Ramos (cell line): ENCODE data around the gene FICD.

Experiments used
- in situ Hi-C: fragments of 300-500 bp; cut with MboI; formaldehyde crosslinking; loops from one replicate; pipeline ENCODE4 v1.14.3; 2022; ENCODE audit warnings: low sequenced_read_pairs; ENCODE audit not compliant: unreplicated experiment

FICD gene

GRCh38 chr12:108562348-108563135, 47.5 kb downstream of the FICD start, which contains the start of gene ISCU:
TSS of gene ISCU (plus strand) at chr12:108562596. CDS start at chr12:108562623, 27 bp downstream.
- in situ Hi-C loops: loop anchor here (10.0 kb wide), 1 partner anchor 532 kb away; the partner anchor contains the start of genes ALKBH2 and UNG

DNA sequence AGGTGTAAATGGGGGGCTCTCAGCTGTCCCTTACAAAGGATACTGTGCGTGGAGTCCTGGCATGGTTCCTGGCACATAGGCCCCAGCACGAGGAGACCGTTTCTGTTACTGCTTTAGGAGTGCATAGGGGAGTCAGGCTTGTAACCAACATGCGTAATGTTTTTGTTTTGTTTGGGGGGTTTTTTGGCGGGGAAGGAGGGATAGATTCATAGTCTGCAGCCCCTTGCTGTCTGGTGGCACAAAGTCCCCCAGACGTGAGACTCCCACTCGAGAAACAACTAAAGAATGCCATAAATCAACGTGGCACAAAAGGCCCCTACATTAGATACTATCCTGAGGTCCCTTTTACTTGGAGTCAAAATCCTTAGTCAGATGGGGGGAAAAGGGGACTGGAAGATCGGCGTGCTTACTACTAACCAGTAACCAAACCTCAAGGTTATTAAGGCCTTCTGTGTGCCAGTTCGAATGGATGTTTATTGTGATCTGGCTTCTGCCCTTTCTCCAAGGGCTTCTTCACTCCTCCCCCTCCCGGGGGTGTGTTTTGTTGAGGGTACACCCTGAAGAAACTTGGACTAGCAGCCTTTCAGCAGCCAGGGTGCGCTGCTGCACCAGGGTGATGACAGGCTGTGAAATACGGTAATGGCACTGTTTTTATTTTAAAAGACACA, 48.2 kb downstream of the FICD start:
- in situ Hi-C loops: loop anchor here (10.0 kb wide), 1 partner anchor 532 kb away; the partner anchor contains the start of genes ALKBH2 and UNG

DNA sequence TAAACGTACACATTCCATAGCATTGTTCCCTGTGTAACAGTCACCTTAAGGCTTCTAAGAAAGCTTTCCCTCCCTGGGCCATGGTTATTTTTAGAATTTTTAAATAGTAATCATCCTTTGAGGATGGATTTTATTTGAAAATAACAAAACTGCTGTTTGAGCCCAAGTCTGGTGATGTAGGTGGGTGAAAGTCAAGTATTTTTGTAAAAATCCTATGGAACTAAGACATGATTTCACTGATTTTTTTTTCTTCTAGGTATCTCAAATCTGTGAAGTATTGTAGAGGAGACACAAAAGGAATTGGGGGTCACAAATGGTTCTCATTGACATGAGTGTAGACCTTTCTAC, 48.7 kb downstream of the FICD start:
- in situ Hi-C loops: loop anchor here (10.0 kb wide), 1 partner anchor 531 kb away; the partner anchor contains the start of genes ALKBH2 and UNG

- in situ Hi-C loops: loop anchor here (5.0 to 10.0 kb wide), 4 partner anchors 53 to 530 kb away; partner anchors contain the start of genes ALKBH2 and UNG
Measured at GRCh38 chr12:108564724-108565123, 49.6 kb downstream of the FICD start.

GRCh38 chr12:108565146-108565545, 50.1 kb downstream of the FICD start:
- in situ Hi-C loops: loop anchor here (5.0 to 10.0 kb wide), 4 partner anchors 52 to 530 kb away; partner anchors contain the start of genes ALKBH2 and UNG

DNA sequence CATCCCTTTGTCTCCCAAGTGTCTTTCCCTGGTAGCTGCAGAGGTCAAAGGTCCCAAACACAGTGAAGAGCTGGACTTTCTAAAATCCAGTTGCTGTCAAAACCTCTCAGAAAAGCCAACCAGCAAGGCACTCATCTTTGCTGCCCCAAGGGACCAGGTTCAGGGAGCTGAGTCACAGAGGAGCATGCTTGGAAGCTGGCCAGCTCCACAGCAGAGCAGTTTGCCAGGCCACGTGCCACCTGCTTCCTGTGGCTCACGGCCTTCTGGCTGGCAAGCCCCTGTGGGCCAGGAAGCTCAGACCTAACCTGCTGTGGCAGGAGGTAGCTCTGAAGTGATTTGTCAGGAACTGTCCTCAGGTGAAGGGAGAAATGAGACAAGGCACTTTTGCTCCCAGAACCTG, 50.9 kb downstream of the FICD start:
- in situ Hi-C loops: loop anchor here (5.0 to 10.0 kb wide), 4 partner anchors 51 to 529 kb away; partner anchors contain the start of genes ALKBH2 and UNG

DNA sequence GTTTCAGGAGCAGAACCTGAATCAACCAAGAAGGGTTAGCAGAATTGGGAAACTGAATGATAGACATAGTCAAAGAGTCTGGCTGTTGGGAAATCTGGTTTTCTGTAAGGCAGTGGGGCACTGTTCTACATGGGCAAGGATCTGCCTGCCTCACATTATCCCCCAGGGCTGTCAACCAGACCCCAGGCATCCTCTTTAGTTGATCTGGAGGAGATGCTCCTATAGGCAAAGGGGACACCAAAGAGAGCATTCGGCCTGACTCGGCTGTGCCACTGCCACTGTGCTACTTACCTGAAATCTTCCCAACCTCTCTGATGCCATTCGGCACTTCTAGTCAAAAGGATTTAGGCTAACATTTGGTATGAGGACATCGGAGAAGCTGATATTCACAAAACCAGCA, 51.4 kb downstream of the FICD start:
- in situ Hi-C loops: loop anchor here (5.0 to 10.0 kb wide), 4 partner anchors 51 to 528 kb away; partner anchors contain the start of genes ALKBH2 and UNG

GRCh38 chr12:108567406-108568337, 52.6 kb downstream of the FICD start:
- in situ Hi-C loops: loop anchor here (5.0 to 10.0 kb wide), 4 partner anchors 50 to 527 kb away; partner anchors contain the start of genes ALKBH2 and UNG

DNA sequence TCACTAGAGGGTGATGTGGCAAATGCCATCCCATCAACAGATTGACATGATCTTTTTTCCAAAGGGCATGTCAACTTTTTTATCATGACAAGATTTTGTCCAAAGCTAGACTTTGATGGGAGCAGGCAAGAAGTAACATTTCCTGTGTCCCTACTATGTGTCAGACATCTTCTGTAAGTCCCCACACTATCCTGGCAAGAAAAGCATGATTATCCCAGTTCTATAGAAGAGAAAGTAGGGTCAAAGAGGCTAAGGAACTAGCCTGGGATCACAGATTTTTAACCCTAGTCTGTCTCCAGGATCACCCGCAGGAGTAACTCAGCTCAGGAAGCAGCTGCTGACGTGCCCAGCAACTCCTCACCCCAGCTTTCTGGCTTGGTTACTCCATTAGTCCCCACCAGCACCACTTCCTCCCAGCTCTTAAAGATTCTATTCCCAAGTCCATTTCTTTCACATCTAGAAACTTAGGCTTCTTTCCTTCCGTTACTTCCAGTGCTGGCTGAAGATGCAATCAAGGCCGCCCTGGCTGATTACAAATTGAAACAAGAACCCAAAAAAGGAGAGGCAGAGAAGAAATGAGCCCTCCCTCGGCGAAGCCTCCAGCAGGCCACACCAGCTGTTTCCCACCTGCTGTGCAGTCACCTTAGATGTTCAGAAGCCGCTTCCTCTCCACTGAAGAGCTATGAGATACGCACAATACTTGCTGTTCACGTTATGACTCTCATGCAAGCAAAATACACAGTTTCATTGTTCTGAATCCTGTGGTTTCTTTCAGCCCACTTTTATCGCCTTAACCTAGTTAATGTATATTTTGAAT, 53.5 kb downstream of the FICD start:
- in situ Hi-C loops: loop anchor here (5.0 to 10.0 kb wide), 4 partner anchors 49 to 526 kb away; partner anchors contain the start of genes ALKBH2 and UNG
